HCT116 (cell line): ENCODE measurements around the gene MED15. TPM values are rescaled to one million over a fixed set of nuclear protein-coding genes. Genes with fewer than 3 reads are reported as not detected.

ENCODE experiments used
- ATAC-seq: fragments of 200-7000 bp; cut with Tn5 transposase; 2 replicates; pipeline ENCODE4 v1.9.1; 2020; ENCODE audit warnings: mild to moderate bottlenecking, moderate library complexity
- BruUV-seq: library from RNA; stranded (reverse); fragments of 400-500 nt; replicated peaks from 2 replicates; lab custom pipeline; 2021; lab: Mats Ljungman, UMichigan
- CTCF ChIA-PET: fragments of 300-600 bp; sonication (Branson Sonifier 250); formaldehyde crosslinking; loops from one replicate; lab custom pipeline; 2021; ENCODE audit warnings: antibody characterized with exemption; lab: Charles Lee
- POLR2A ChIA-PET: fragments of 300-600, 350-600 bp; sonication (Branson Sonifier 250); formaldehyde crosslinking; loops from one replicate; lab custom pipeline; 2021; ENCODE audit warnings: antibody characterized with exemption; lab: Charles Lee
- RAD21 ChIA-PET, 2 experiments: fragments of 300-600 bp; sonication (Branson Sonifier 250); formaldehyde crosslinking; loops; one replicate each; lab custom pipeline; 2023; ENCODE audit warnings: low total read pairs in 2 of 2; ENCODE audit not compliant: uncharacterized antibody in 2 of 2, unreplicated experiment in 2 of 2, low non-redundant PET in 1 of 2; lab: Charles Lee
- DNase-seq: peaks from one replicate; pipeline ENCODE4 v3.0.0-alpha.2; 2010; ENCODE audit warnings: low read depth, low spot score
- H2AFZ ChIP-seq: fragments of 200-600 bp; shearing (Covaris generic), sonication (generic); 2 replicates; pipeline ENCODE4 v1.6.1; 2017; ENCODE audit warnings: low read depth, mixed run types, mixed read lengths, antibody characterized with exemption, low read length; ENCODE audit not compliant: poor library complexity, severe bottlenecking
- H3K27ac ChIP-seq: 2 replicates; pipeline ENCODE4 v1.5.1; 2012; ENCODE audit warnings: low read depth, low read length
- H3K27me3 ChIP-seq: fragments of 200-600 bp; sonication (generic); 2 replicates; pipeline ENCODE4 v1.6.1; 2016; ENCODE audit warnings: mixed run types, low read length, mixed read lengths; ENCODE audit not compliant: insufficient read depth
- H3K36me3 ChIP-seq, 2 experiments: fragments of 200-500 bp in 1 of 2; fragments of 200-600 bp in 1 of 2; sonication (Bioruptor generic) in 1 of 2; sonication (generic) in 1 of 2; 2 replicates each; pipeline versions ENCODE4 v1.5.1 to v1.6.1; 2014 to 2016; ENCODE audit warnings: low read length in 2 of 2, inconsistent platforms in 1 of 2, mixed read lengths in 1 of 2, mixed run types in 1 of 2; ENCODE audit not compliant: insufficient read depth in 2 of 2, control insufficient read depth in 1 of 2
- H3K4me1 ChIP-seq, 2 experiments: fragments of 200-600 bp in 1 of 2; sonication (generic) in 1 of 2; 2 replicates each; pipeline versions ENCODE4 v1.5.1 to v1.6.1; 2012 to 2017; ENCODE audit warnings: low read length in 2 of 2, inconsistent platforms in 1 of 2, mild to moderate bottlenecking in 1 of 2, mixed read lengths in 1 of 2, mixed run types in 1 of 2, moderate library complexity in 1 of 2; ENCODE audit not compliant: insufficient read depth in 2 of 2, control insufficient read depth in 1 of 2
- H3K4me2 ChIP-seq: fragments of 200-600 bp; sonication (generic); 2 replicates; pipeline ENCODE4 v1.6.1; 2017; ENCODE audit warnings: mixed run types, low read length, mixed read lengths
- H3K4me3 ChIP-seq, 2 experiments: fragments of 200-600 bp in 1 of 2; sonication (generic) in 1 of 2; replicated peaks in 1 of 2; 2 replicates each; pipeline ENCODE4 v1.5.1; 2011 to 2016; ENCODE audit warnings: low read length in 2 of 2, control low read depth in 1 of 2, low read depth in 1 of 2, mild to moderate bottlenecking in 1 of 2, mixed read lengths in 1 of 2, mixed run types in 1 of 2
- H3K79me2 ChIP-seq: fragments of 200-600 bp; sonication (generic); 2 replicates; pipeline ENCODE4 v1.6.1; 2017; ENCODE audit warnings: mild to moderate bottlenecking, mixed run types, low read length, moderate library complexity, mixed read lengths; ENCODE audit not compliant: insufficient read depth
- H3K9ac ChIP-seq: fragments of 200-600 bp; sonication (generic); 2 replicates; pipeline ENCODE4 v1.6.1; 2016; ENCODE audit warnings: low read length, mixed read lengths
- H3K9me2 ChIP-seq: fragments of 200-600 bp; sonication (generic), shearing (Covaris generic); 2 replicates; pipeline ENCODE4 v1.6.1; 2017; ENCODE audit warnings: mixed run types, mild to moderate bottlenecking, moderate library complexity; ENCODE audit not compliant: insufficient read depth
- H3K9me3 ChIP-seq, 2 experiments: fragments of 200-500 bp in 1 of 2; fragments of 200-600 bp in 1 of 2; sonication (Bioruptor generic) in 1 of 2; sonication (generic) in 1 of 2; 2 replicates each; pipeline ENCODE4 v1.6.1; 2014 to 2017; ENCODE audit warnings: low read length in 2 of 2, mixed read lengths in 2 of 2, inconsistent platforms in 1 of 2, low read depth in 1 of 2, mild to moderate bottlenecking in 1 of 2, mixed run types in 1 of 2, moderate library complexity in 1 of 2; ENCODE audit not compliant: control insufficient read depth in 1 of 2, insufficient read depth in 1 of 2
- H4K20me1 ChIP-seq: fragments of 200-600 bp; sonication (generic), shearing (Covaris generic); 2 replicates; pipeline ENCODE4 v1.6.1; 2017; ENCODE audit warnings: mixed run types, mild to moderate bottlenecking, moderate library complexity; ENCODE audit not compliant: insufficient read depth
- ATF3 ChIP-seq: IDR thresholded peaks from 2 replicates; pipeline ENCODE4 v1.6.1; 2012
- CBX3 ChIP-seq: IDR thresholded peaks from 2 replicates; pipeline ENCODE4 v1.6.1; 2012; ENCODE audit warnings: low read depth
- CEBPB ChIP-seq: IDR thresholded peaks from 2 replicates; pipeline ENCODE4 v1.6.1; 2012; ENCODE audit warnings: low read depth
- CTCF ChIP-seq, 3 experiments: fragments of 200-600 bp in 1 of 3; sonication (generic) in 1 of 3; IDR thresholded peaks in 2 of 3; conservative IDR thresholded peaks in 1 of 3; 2 replicates each; pipeline ENCODE4 v1.5.1; 2012 to 2017; ENCODE audit warnings: low read depth in 2 of 3, low read length in 2 of 3, antibody characterized with exemption in 1 of 3, borderline replicate concordance in 1 of 3, control low read depth in 1 of 3, mild to moderate bottlenecking in 1 of 3, mixed read lengths in 1 of 3, mixed run types in 1 of 3, moderate library complexity in 1 of 3; ENCODE audit not compliant: insufficient read depth in 1 of 3
- EGR1 ChIP-seq: IDR thresholded peaks from 2 replicates; pipeline ENCODE4 v1.6.1; 2012; ENCODE audit warnings: low read depth
- FOSL1 ChIP-seq: IDR thresholded peaks from 2 replicates; pipeline ENCODE4 v1.6.1; 2012; ENCODE audit warnings: low read depth
- JUND ChIP-seq: IDR thresholded peaks from 2 replicates; pipeline ENCODE4 v1.6.1; 2012
- MAX ChIP-seq: IDR thresholded peaks from 2 replicates; pipeline ENCODE4 v1.6.1; 2012
- POLR2AphosphoS5 ChIP-seq: IDR thresholded peaks from 2 replicates; pipeline ENCODE4 v1.6.1; 2011; ENCODE audit warnings: mild to moderate bottlenecking, low read depth, low read length, moderate library complexity
- SP1 ChIP-seq: IDR thresholded peaks from 2 replicates; pipeline ENCODE4 v1.6.1; 2012; ENCODE audit warnings: low read depth
- YY1 ChIP-seq: IDR thresholded peaks from 2 replicates; pipeline ENCODE4 v1.6.1; 2011; ENCODE audit warnings: low read length, low read depth, moderate library complexity, mild to moderate bottlenecking; ENCODE audit not compliant: insufficient replicate concordance; ENCODE audit errors: extremely low read depth
- ZFX ChIP-seq: fragments of 450-650 bp; IDR thresholded peaks from 2 replicates; pipeline ENCODE4 v1.6.1; 2017
- ZNF274 ChIP-seq: fragments of 200-500 bp; sonication (Bioruptor generic); IDR thresholded peaks from 2 replicates; pipeline ENCODE4 v1.6.1; 2014; ENCODE audit warnings: mild to moderate bottlenecking, low read depth, low read length, inconsistent platforms
- intact Hi-C: fragments of 100-400 bp; cut with micrococcal nuclease; formaldehyde crosslinking; loops from 2 replicates; pipeline ENCODE4 v1.10.0; 2022
- total RNA-seq: library from RNA; stranded (reverse); gene quantifications from one replicate; pipeline ENCODE4 v1.2.1, GENCODE V29; 2021; ENCODE audit not compliant: unreplicated experiment

Gene MED15
- total RNA-seq, 1 experiment from 2014 or later, result 81.3 TPM

GRCh38 chr22:20563941-20564371 is 56.5 kb downstream of the MED15 start:
- H3K9me3 ChIP-seq, result no peaks in the 10 kb centered on the region
- TF ChIP-seq FOSL1 (no peak), JUND (no peak), POLR2AphosphoS5 (no peak), CBX3 (no peak), ZFX (no peak), YY1 (no peak), CEBPB (no peak), ATF3 (no peak), ZNF274 (no peak), EGR1 (no peak)
- no peak overlapping the region for H3K4me2 ChIP-seq
- peaks cover 8% of the 10 kb centered on the region; the same call in 1 of the 2 replicates for H3K79me2 ChIP-seq
- CTCF ChIA-PET, result interaction anchor here (0.6 to 2.3 kb wide), 14 partner anchors 8 to 514 kb away, joined by 3 to 10 read pairs (median 4); partner anchors contain the start of gene MED15
- H4K20me1 ChIP-seq, result no peaks in the 10 kb centered on the region
- POLR2A ChIA-PET, result no interaction called here
- no peaks in the 10 kb centered on the region for H3K9me2 ChIP-seq
- H3K36me3 ChIP-seq, result peaks cover 12 to 38% of the 10 kb centered on the region in 2 experiments
- no peak overlapping the region for H3K9ac ChIP-seq
- H3K27ac ChIP-seq, result no peak overlapping the region
- H3K4me1 ChIP-seq, result peaks cover 27 to 38% of the 10 kb centered on the region in 2 experiments
- ATAC-seq, result no peak; the same call in 1 of the 2 replicates
- intact Hi-C loops, result loop anchor here (5.0 kb wide), 1 partner anchor 133 kb away; no protein-coding TSS in a partner anchor
- BruUV-seq, result no TSS peak
- no peak for DNase-seq
- H3K4me3 ChIP-seq, result no peak overlapping the region
- no peak overlapping the region for H2AFZ ChIP-seq
- RAD21 ChIA-PET, result no interaction called here
- H3K27me3 ChIP-seq, result no peaks in the 10 kb centered on the region

DNA sequence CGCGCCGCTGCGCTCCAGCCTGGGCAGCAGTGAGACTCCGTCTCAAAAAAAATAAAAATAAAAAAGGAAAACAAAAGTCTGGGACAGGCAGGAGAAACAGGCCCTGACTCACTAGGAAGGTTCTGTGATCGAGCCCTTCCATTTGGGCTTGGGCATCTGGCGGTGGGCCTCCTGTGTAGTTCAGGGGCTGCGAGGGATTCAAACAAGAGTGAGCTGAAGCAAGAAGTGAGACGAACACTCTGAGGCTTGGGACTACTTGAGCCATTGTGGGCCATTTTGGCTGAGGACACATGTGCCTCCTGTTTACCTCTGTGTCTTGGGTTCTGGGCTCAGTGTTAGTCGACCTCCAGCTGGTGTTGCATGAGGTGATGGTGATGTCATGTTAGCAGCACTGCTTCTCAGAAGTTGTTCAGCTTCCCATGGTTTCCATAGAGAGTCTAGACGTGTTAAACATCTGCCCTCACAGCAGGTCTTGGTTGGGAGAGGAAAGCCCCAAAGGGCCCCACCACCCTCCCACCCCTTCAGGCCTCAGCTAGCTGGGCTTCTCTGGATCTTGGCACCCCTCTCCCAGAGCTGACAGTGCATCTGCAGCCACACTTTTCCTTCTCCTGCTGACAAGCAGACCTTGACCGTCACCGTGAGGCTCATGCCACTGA is 57.8 kb downstream of the MED15 start:
- intact Hi-C loops, result no loop called here
- no peak for DNase-seq
- H3K9me3 ChIP-seq, result no peaks in the 10 kb centered on the region
- peaks cover 5% of the 10 kb centered on the region; the same call in 1 of the 2 replicates for H3K79me2 ChIP-seq
- H4K20me1 ChIP-seq, result no peaks in the 10 kb centered on the region
- no peak overlapping the region for H3K9ac ChIP-seq
- no TSS peak for BruUV-seq
- no peak overlapping the region for H3K4me3 ChIP-seq
- ChIA-PET CTCF (interaction anchor here (1.1 to 2.3 kb wide), 5 partner anchors 9 to 58 kb away, joined by 4 to 8 read pairs (median 5); partner anchors contain the start of gene MED15), POLR2A (no interaction called here), RAD21 (no interaction called here)
- no peaks in the 10 kb centered on the region for H3K9me2 ChIP-seq
- no peak overlapping the region for H3K4me2 ChIP-seq
- no peak overlapping the region for H2AFZ ChIP-seq
- H3K4me1 ChIP-seq, result peaks cover 39 to 51% of the 10 kb centered on the region in 2 experiments
- no peak overlapping the region for H3K27ac ChIP-seq
- no peaks in the 10 kb centered on the region for H3K27me3 ChIP-seq
- no peak for ATAC-seq
- H3K36me3 ChIP-seq, result peaks cover 12 to 36% of the 10 kb centered on the region in 2 experiments
- TF ChIP-seq CTCF (IDR thresholded peaks at IDR 0.05 in 2 of 3, conservative IDR thresholded peaks at IDR 0.05 in 1 of 3; ENCODE audit: borderline replicate concordance in 1 of 3, insufficient read depth in 1 of 3, low read depth in 2 of 3, low read length in 2 of 3) (no peak), MAX (no peak), ZNF274 (no peak), EGR1 (no peak), FOSL1 (no peak), CEBPB (no peak), JUND (no peak), POLR2AphosphoS5 (no peak), CBX3 (no peak), SP1 (no peak), ZFX (no peak)
